Right ventricle myocardium superior (tissue), 1 donor: ENCODE measurements around the gene IVNS1ABP. TPM values are rescaled to one million over a fixed set of nuclear protein-coding genes. Genes with fewer than 3 reads are reported as not detected.
"Not testable (repeated sequence)": the region's sequence is repeated elsewhere in the genome, so short reads cannot be mapped to it uniquely, and the experiment has no call there.

Source experiments
- ATAC-seq: fragments of 200-7000 bp; cut with Tn5 transposase; one replicate; pipeline ENCODE4 v1.9.1; 2020; ENCODE audit warnings: mild to moderate bottlenecking; ENCODE audit not compliant: poor library complexity
- DNase-seq: peaks from one replicate; pipeline ENCODE4 v3.0.0-alpha.2; 2020
- intact Hi-C: fragments of 100-400 bp; cut with DNase I; formaldehyde crosslinking; loops from one replicate; pipeline ENCODE4 v1.11.2; 2022
- total RNA-seq: library from RNA; stranded (reverse); fragmentation: NEBNext Ultra II Directional; extraction: Animal tissue kit (Norgen Biotek cat#: 25700); gene quantifications from one replicate; pipeline ENCODE4 v1.2.1, GENCODE V29; 2021
- donor health status: DM: no; HTN: yes; CAD: no; lungs with severe emphysema.

Gene IVNS1ABP
- total RNA-seq, 1 donor from 2014 or later: 58.4 TPM

DNA sequence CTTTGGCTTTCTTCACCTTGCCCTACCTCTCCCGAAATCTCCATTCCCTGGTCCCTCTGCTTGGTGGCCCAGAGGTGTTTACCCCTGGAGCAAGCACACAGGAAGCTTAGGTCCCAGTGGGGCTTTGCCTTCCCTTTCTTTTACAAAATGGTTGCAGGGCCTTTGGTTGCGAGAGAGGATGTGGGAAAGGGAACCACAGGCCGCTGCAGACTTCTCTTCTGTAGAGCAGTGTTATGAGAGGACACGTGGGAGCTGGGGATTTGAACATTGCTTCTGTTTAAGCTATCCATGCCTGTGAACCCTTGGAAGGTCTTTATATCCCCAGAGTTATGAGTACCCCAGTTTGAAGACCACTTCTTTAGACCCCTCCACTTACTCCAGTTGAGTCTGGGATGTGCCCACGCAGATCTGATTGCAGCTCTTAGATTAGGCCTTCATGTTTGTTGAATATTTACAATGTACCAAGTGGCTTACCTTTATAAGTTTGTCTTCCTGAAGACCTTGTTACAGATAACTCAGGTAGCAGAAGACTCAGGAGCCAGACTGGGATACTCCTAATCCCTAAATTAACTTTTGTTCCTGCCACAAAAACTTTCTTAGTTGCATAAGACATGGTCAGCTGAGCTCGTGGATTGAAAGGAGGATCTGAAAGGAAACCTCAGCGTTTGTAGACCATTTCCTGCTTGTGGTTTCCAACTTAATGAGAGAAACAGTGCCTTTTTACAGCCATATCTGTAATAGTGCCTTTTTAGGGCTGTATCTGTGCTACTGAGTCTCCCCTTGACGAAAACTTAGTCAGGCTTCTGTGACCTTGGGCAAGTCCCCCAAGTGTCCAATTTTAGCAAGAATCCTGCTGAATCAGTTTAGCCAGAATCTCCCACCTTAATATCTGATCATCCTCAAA is 21.9 kb upstream of the IVNS1ABP start:
- intact Hi-C loops: no loop called here
- peak; percentile 46 for DNase-seq
- peak; percentile 81 for ATAC-seq

DNA sequence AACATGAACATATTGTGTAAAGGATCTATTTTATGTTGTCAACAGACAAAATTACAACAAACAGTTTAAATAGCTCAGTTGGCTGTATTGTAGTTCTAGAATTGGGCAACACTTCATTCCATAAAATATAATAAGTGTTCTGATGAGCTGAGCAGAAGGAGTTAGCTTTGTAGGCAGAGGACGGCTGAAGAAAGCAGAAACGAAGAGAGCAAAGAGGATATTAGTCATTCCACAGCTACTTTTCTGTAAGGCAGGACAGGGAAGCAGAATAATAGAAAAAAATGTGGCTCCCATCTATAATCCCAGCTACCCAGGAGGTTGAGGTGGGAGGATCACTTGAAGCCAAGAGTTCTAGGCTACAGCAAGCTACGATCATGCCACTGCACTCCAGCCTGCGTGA is 20.2 kb upstream of the IVNS1ABP start:
- DNase-seq (no peak), ATAC-seq (peak; percentile 41)

DNA sequence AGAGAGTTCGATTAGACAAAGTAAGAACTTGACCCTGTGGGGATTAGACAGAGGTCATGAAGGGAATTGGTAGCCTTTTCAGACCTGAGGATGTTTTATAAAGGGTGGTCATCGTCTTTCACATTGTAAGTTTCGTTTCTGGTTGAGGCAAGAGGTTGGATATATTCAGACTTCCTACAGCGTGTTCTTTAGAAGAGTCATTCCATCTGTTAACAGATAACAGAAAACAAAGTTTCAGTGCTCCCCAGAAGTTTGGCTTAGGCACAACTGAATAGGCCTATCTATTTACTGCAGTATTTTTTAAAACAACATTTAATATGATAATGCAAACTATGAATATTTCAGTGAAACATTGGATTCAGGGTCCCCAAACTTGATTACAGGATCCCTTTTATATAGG is 17.1 kb upstream of the IVNS1ABP start:
- no peak for ATAC-seq

More for the DNA sequence above, 20.2 kb upstream of the IVNS1ABP start:
- intact Hi-C loops: no loop called here

DNA sequence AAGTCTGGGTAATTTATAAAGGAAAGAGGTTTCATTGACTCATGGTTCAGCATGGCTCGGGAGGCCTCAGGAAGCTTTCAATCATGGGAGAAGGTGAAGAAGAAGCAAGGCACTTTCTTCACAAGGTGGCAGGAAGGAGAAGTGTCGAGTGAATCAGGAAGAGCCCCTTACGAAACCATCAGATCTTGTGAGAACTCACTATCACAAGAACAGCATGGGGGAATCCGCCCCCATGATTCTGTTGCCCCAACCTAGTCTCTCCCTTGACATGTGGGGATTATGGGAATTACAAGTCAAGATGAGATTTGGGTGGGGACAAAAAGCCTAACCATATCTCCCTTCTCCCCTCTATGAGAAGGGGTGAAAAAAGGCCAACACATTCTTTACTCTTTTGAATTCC is 11.2 kb upstream of the IVNS1ABP start:
- ATAC-seq (no peak), DNase-seq (no peak)
- intact Hi-C loops: no loop called here

More for the DNA sequence above, 17.1 kb upstream of the IVNS1ABP start:
- no peak for DNase-seq
- intact Hi-C loops: no loop called here

DNA sequence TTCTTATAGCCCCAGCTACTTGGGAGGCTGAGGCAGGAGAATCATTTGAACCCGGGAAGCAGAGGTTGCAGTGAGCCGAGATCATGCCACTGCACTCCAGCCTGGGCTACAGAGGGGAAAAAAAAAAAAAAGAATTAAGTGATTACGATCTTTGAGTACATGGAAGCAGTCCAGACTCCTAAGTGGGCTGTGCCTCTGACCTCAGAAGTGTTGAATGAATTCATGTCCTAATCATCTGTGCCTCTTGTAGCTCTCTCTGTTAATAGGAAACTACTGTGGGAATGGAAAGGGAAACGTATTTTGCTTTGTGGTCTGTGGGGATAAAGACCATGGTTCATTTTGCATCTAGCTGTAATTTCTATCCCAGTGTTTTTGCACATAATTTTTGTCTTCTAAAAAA is 8.4 kb upstream of the IVNS1ABP start:
- DNase-seq: no peak
- ATAC-seq: no peak
- intact Hi-C loops: no loop called here

DNA sequence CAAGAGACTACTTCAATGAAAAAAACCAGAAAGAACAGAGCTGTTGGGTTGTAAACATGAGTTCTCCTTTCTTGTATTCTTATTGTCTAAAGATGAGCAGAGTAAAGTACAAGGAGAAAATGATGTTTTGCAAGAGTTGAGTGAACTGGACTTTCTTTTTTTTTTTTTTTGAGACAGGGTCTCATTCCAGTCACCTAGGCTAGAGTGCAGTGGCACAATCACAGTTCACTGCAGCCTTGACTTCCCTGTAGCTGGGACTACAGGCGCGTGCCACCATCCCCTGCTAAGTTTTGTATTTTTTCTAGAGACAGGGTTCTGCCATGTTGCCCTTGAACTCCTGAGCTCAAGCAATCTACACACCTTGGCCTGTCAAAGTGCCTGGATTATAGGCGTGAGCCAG is 7.1 kb upstream of the IVNS1ABP start:
- intact Hi-C loops: no loop called here
- ATAC-seq (no peak), DNase-seq (no peak)

DNA sequence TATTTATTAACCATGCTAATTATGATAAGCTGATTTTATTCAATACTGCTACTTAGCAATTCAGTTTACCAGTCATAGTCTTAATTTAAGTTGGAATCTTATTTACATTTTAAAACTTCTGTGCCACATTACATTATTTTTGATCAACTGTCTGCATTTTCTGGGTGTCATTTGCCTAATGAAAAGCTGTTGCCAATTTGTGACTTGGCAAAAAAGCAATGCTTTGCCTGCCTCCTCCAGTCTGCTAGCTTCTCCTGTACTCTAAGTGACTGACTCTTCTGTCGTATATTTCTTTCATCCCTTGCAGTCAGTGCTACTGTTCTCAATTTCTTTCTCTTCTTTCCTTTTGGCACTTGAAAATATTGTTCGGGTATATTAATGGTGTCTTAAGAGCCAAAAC is 5.6 kb upstream of the IVNS1ABP start:
- DNase-seq: no peak
- intact Hi-C loops: no loop called here
- no peak for ATAC-seq

DNA sequence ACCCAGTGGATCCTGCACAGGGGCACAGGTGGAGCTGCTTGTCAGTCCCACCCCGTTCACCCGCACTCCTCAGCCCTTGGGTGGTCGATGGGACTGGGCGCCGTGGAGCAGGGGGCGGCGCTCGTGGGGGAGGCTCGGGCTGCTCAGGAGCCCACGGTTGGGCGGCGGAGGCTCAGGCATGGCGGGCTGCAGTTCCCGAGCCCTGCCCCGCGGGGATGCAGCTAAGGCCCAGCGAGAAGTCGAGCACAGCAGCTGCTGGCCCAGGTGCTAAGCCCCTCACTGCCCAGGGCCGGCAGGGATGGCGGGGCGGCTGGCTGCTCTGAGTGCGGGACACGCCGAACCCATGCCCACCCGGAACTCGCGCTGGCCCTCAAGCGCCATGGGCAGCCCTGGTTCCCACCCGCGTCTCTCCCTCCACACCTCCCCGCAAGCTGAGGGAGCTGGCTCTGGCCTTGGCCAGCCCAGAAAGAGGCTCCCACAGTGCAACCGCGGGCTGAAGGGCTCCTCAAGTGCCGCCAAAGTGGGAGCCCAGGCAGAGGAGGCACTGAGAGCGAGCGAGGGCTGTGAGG is 4.7 kb upstream of the IVNS1ABP start:
- ATAC-seq, intact Hi-C loops, DNase-seq: not testable (repeated sequence)

DNA sequence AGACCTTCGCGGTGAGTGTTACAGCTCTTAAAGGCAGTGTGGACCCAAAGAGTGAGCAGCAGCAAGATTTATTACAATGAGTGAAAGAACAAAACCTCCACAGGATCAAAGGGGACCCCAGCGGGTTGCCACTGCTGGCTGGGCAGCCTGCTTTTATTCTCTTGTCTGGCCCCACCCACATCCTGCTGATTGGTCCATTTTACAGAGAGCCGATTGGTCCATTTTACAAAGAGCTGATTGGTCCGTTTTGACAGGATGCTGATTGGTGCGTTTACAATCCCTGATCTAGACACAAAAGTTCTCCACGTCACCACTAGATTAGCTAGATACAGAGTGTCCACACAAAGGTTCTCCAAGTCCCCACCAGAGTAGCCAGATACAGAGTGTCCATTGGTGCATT is 4.1 kb upstream of the IVNS1ABP start:
- DNase-seq, ATAC-seq, intact Hi-C loops: not testable (repeated sequence)

DNA sequence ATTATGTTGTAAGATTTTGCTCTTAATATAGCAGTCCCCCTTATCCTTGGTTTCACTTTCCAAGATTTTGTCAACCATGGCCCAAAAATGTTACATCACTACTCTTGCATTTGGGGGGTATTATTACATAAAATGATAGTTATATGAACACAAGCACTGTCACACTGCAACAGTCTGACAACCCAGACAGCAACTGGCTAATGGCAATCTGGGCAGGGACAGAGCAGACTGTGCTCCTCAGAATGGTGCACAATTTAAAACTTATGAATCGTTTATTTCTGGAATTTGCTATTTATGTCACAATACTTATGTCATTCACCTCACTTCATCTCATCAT is 2.1 kb upstream of the IVNS1ABP start:
- DNase-seq: no peak
- intact Hi-C loops: loop anchor here (10.0 kb wide), 1 partner anchor 336 kb away; no protein-coding TSS in a partner anchor
- no peak for ATAC-seq

DNA sequence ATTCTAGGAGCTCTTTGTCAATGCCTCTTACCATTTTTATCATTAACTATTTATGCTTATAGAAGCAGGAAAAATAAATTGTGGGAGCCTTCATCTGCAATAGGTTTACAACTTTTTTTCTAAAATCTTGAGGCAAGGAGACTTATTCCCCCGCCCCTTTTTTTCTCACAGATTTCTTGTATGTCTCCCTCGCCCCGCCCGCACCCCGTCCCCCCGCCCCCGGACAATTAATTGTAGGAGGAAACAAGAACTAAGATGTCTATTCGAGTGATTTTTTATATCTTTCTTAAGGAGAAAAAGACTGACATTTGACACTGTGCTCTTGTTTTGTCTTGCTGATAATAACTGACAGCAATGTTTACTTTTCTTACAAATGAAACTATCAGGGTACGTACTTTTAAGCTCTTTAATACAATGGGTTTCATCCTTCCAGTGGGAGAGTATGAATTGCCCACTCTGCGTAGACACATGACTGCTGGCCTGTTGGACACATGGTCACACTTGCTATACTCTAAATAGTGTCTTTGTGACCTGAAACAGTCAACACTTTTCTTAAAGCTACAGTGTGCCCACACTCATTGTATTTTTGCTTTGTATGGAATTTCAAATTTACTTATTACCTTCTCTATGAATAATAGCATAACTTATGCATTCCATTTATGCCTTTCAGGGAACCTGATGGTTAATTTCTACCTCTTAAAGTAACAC is 1.5 kb upstream of the IVNS1ABP start:
- intact Hi-C loops: loop anchor here (10.0 kb wide), 1 partner anchor 336 kb away; no protein-coding TSS in a partner anchor
- ATAC-seq (no peak), DNase-seq (no peak)

DNA sequence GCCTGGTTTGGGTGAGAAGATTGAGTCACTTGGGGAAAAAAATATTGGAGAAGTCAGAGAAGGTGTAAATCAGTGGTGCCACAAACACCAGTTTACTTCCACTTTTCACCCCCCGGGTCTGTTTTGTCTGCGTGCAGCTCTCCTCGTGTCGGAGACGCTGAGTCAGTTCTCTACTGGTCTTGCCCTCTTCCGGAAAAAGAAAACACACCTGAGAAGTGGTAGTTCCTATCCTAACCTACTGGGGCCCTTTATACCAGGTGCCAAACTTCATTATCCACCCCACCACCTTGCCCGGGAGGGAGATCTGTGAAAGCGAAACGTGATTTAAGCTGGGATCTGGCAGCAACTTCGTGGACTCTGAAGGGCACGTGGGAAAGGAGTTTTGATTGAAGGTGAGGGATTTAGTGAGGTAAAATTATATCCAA is 855 bp upstream of the IVNS1ABP start:
- no peak for DNase-seq
- intact Hi-C loops: loop anchor here (10.0 kb wide), 1 partner anchor 337 kb away; no protein-coding TSS in a partner anchor
- ATAC-seq: no peak

DNA sequence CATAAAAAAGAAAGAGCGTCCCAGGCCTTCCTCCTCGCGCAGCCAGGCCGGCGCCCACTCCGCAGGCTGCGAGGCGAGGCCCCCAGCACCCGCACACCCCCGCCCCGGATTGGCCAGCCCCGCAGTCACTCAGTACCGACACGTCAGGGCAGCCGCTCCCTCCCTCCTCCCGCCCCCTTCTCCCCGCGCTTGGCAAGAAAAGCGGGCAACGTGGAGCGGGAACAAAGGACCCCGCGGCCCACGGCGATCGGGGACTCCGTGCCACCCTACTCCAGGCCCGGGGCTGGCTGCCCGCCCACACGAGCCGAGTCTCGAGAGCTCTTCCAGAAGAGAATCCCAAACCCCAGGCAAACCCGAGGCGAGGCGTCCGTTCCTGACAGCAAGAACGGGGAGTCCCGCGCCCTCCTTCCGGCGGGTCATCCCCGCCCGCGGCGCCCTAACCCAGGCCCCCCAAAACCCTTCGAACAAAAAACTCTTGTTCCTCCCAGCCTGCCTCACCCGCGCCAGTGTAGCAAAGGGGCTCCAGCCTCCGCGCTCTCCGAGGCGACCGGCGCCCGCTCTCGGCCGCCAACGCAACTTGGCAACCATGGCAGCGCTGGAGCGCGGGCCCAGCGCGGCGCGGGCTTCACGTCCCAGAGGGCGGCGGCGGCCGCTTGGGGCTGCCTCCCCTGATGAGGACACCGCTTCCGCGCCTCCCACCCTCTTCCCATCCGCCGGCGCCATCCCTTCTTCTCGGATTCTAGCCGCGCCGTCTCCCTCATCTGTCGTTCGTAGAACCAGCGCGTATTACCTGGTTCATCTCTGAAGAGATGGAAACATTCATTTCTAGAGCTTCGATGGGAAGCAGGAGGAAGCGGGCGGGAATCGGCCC is 645 bp downstream of the IVNS1ABP start:
- ATAC-seq (peak; percentile 90), DNase-seq (peak; percentile 97)
- intact Hi-C loops: loop anchor here (10.0 kb wide), 1 partner anchor 338 kb away; no protein-coding TSS in a partner anchor

DNA sequence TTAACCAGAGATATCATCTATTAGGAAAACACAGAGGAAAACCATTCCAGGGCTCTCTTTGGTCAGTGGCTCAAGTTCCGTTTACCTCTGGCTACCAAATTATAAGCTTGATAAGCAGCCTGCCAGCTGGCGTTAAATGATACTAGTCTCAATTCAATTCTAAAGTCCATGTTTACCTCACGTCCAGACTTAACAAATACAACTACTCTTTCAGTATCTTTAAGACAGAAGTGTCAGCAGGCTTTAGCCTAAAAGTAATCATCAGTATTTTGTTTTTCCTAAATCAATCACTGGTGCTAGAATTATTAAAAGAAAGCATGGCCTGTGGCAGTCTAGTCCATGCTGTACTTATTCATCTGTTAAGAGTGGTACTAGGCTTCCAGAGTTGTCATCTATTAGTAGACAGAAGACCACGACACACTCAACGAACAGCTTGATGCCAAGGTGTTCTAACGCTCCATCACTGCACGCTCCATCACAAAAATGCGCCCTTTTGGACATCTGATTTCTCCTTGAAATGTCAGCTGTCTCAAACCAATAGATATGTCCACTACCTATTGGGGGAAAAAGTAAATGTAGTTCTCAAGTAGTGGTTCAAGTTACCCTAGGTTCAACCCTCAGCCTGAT is 1.5 kb downstream of the IVNS1ABP start:
- intact Hi-C loops: loop anchor here (10.0 kb wide), 1 partner anchor 339 kb away; no protein-coding TSS in a partner anchor
- ATAC-seq: no peak
- no peak for DNase-seq

DNA sequence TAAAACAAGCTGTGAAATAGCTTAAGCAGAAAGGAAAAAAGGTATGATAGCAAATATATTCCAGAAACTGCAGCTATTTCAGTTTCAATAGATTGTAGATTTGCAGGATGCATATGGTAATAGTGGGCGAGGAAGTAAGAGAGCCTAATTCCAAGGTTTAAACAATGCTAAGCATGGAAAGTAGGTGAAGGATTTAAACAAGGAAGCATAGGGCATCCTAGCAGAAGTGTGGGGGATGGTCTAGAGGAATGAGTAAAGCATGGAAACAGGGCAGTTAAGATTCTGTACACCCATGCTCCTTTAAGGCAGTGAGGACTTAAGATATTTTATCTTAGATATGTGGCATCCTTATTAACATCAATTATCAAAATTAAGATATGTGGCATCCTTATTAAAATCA is 2.6 kb downstream of the IVNS1ABP start:
- intact Hi-C loops: loop anchor here (10.0 kb wide), 1 partner anchor 340 kb away; no protein-coding TSS in a partner anchor
- no peak for ATAC-seq
- DNase-seq: no peak

DNA sequence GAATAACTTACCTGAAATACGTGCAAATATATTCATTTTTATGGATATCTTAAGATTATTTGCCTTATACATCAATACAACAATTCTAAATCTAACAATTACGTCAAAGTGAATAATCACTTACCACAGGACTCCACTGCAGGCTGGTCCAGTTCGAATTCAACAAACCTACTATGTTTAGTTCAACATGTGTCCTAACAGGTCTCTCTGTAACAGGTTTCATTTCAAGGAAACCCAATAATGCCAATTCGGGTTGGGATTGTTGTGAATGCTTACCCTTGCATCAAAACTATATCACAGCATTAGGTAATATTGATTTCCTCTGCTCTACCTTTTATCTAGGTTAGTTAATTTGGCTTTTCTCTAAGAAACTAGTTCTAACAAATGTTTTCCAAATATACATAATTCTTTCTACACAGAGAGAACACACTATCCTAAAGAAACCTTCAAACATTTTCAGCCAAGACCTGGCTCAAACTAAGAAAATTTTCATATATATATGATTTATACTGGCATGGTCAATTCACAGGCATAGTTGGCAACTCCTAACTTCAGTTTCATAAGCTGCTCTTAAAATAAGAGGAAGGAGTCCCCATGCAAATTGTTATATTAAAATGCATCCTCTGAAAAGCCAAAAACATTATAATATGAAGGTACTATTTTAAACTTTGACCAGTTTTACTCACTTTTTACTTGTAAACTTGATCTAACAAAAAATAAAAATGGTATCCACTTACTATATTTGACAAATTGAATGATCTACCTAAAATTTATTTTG is 4.5 kb downstream of the IVNS1ABP start:
- intact Hi-C loops: loop anchor here (10.0 kb wide), 1 partner anchor 342 kb away; no protein-coding TSS in a partner anchor
- ATAC-seq: no peak
- no peak for DNase-seq

DNA sequence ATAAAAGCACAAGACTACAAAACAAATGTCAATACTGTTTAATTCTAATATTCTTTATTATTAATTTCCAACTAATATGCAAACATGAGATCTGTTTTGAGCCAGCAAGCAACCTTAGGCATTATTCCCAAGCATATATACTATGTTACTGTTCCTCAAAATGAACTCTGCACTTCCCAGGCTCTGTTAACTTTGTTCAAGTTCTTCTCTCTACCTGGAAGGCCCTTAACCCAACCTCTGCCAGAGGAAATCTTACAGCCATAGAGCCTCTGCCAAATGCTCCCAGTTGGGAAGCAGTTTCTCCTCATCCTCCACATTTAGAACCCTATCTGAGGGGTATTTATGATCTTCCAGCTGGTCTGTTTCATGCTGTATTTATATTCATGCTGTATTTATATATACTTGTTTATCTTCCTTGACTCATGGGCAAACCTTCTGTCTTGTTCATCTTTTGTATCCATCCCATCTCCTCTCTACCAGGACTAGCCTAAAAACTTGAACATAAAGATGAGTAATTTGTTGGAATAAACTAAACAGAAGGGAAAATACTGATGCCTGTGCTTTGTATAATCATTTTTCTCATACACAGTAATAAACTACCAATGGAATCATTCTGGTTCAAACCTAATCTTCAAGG is 5.3 kb downstream of the IVNS1ABP start:
- ATAC-seq: no peak
- no peak for DNase-seq
- intact Hi-C loops: loop anchor here (10.0 kb wide), 1 partner anchor 343 kb away; no protein-coding TSS in a partner anchor
